ENCODE measurements around the gene ZSCAN23.
"Not testable (repeated sequence)": the region's sequence is repeated elsewhere in the genome, so short reads cannot be mapped to it uniquely, and the experiment has no call there.

The ZSCAN23 gene

GRCh38 chr6:28423546-28423945 is 19.7 kb downstream of the ZSCAN23 start:
- POLR2A ChIA-PET, result no interaction called here
- CTCF ChIA-PET, result interaction anchor here (0.9 kb wide), 1 partner anchor 10 kb away, joined by 3 read pairs; no protein-coding TSS in a partner anchor
- no peak for DNase-seq (ENCODE audit: extremely low spot score)
- TF ChIP-seq CTCF (IDR thresholded peaks at IDR 0.05; ENCODE audit: control extremely low read depth, extremely low read depth, low read depth, missing control alignments), result no peak

- no peak for TF ChIP-seq CTCF (IDR thresholded peaks at IDR 0.05; ENCODE audit: control extremely low read depth, extremely low read depth, low read depth, missing control alignments)
- POLR2A ChIA-PET, result no interaction called here
- DNase-seq (ENCODE audit: extremely low spot score), result no peak
- CTCF ChIA-PET, result no interaction called here
Observed at GRCh38 chr6:28413681-28414080, 29.6 kb downstream of the ZSCAN23 start.

- DNase-seq (ENCODE audit: extremely low spot score), result no peak
- CTCF ChIA-PET, result no interaction called here
- no peak for TF ChIP-seq CTCF (IDR thresholded peaks at IDR 0.05; ENCODE audit: control extremely low read depth, extremely low read depth, low read depth, missing control alignments)
- POLR2A ChIA-PET, result no interaction called here
Observed at GRCh38 chr6:28410767-28411166, 32.5 kb downstream of the ZSCAN23 start.

- POLR2A ChIA-PET, result no interaction called here
- DNase-seq (ENCODE audit: extremely low spot score), result no peak
- no peak for TF ChIP-seq CTCF (IDR thresholded peaks at IDR 0.05; ENCODE audit: control extremely low read depth, extremely low read depth, low read depth, missing control alignments)
- CTCF ChIA-PET, result interaction anchor here (1.4 kb wide), 1 partner anchor 52 kb away, joined by 5 read pairs; no protein-coding TSS in a partner anchor
Observed at GRCh38 chr6:28408076-28408802, 35.1 kb downstream of the ZSCAN23 start.

GRCh38 chr6:28407401-28407800 is 35.9 kb downstream of the ZSCAN23 start:
- no peak for TF ChIP-seq CTCF (IDR thresholded peaks at IDR 0.05; ENCODE audit: control extremely low read depth, extremely low read depth, low read depth, missing control alignments)
- ChIA-PET CTCF (interaction anchor here (1.4 kb wide), 1 partner anchor 51 kb away, joined by 5 read pairs; no protein-coding TSS in a partner anchor), POLR2A (no interaction called here)
- no peak for DNase-seq (ENCODE audit: extremely low spot score)

GRCh38 chr6:28403923-28404322 is 39.4 kb downstream of the ZSCAN23 start:
- CTCF ChIA-PET, result interaction anchor here (1.2 kb wide), 1 partner anchor 21 kb away, joined by 3 read pairs; no protein-coding TSS in a partner anchor
- DNase-seq (ENCODE audit: extremely low spot score); POLR2A ChIA-PET: not testable (repeated sequence)

GRCh38 chr6:28402197-28402596 is 41.1 kb downstream of the ZSCAN23 start:
- TF ChIP-seq CTCF (IDR thresholded peaks at IDR 0.05; ENCODE audit: control extremely low read depth, extremely low read depth, low read depth, missing control alignments), result no peak
- ChIA-PET CTCF (interaction anchor here (1.1 to 1.4 kb wide), 2 partner anchors 16 to 19 kb away, joined by 3 to 4 read pairs; no protein-coding TSS in a partner anchor), POLR2A (no interaction called here)
- DNase-seq (ENCODE audit: extremely low spot score), result no peak

All from GM10248 (cell line).